Measurements from ENCODE around the gene HIP1.
"Not testable (repeated sequence)": the region's sequence is repeated elsewhere in the genome, so short reads cannot be mapped to it uniquely, and the experiment has no call there.

Gene HIP1

DNA sequence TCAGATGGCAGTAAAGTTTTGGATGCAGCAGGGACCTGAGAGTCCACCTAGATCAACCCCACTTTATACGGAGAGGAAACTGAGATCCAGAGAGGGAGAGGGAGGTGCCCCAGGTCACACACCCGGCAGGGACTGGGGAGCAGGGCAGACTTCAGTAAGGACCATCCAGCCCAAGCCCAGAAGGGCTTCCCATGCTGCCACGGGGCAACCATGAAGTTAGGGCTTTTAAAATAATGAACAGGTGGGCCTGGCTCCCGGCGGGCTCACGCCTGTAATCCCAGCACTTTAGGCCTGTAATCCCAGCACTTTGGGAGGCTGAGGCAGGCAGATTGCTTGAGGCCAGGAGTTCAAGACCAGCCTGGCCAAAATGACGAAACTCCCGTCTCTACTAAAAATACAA, 98.5 kb downstream of the HIP1 start:
- Mint-ChIP-seq H3K4me3 (peak overlapping the region; percentile 79 to 89), H3K27me3 (no peaks in the 10 kb centered on the region), H3K36me3 (peaks cover 0 to 3% of the 10 kb centered on the region in 2 donors), H3K27ac (peak overlapping the region; percentile 71), H3K4me1 (peaks cover 9 to 21% of the 10 kb centered on the region in 2 donors), H3K9me3 (no peaks in the 10 kb centered on the region)
- DNase-seq (no peak), ATAC-seq (replicated peaks) (no peak)

DNA sequence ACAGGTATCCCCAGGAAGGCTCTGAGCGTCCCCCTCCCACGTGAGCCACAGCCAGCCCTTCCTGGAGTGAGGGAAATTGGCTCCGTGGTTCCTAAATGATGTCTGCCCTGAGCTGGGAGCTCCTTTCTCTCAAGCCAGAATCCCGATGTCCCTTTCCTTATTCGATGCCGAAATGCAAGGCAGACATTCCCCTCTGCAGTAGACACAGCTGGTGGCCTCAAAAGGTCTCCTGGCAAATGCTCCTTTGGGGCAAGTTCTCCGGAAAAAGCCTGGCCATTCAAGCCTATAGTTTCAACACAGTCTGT, 98.9 kb downstream of the HIP1 start:
- Mint-ChIP-seq H3K4me3 (peak overlapping the region; percentile 79 to 89), H3K4me1 (peaks cover 9 to 21% of the 10 kb centered on the region in 2 donors), H3K36me3 (peaks cover 0 to 3% of the 10 kb centered on the region in 2 donors), H3K27me3 (no peaks in the 10 kb centered on the region), H3K27ac (peak overlapping the region; percentile 71), H3K9me3 (no peaks in the 10 kb centered on the region)
- DNase-seq: no peak
- no peak for ATAC-seq (replicated peaks)

DNA sequence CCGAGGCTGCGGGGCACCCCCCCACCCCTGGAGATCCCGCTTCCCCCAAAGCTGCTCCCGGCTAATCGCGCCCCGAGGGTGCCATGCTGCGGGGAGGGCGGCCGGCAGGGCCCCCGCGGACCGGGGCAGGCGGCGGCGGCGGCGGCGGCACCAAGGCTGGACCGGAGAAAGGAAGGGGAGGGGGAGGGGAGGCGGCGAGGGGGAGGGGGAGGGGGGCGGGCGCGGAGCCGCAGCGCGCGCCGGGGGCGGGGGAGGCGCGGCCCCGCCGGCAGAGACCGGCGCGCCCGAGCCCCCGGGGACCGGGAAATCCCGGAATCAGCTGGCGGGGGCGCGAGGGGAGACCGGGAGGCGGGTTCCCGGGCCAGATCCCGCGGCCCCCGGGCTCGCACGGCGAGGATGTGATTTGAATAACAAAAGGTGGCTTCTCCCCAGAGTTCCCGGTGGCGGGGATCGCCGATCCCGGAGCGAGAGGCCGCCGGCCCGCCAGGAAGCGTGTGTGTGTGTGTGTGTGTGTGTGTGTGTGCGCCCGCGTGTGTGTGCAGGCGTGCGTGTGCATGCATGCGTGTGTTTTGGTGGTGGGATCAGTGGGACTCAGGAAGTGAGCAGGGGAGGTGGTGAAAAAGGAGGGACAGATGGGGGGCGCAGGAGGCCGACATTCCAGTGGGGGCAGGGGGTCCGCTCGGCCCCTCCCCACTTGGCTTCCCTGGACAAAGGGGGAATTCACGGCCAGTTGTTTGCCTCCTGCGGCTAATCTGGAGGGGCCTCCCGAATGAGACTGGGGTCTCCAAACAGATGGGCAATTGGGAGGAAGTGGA, 99.5 kb downstream of the HIP1 start:
- H3K27ac Mint-ChIP-seq: peak overlapping the region; percentile 70
- peaks cover 9 to 21% of the 10 kb centered on the region in 2 donors for H3K4me1 Mint-ChIP-seq
- DNase-seq: peak; percentile 22
- H3K27me3 Mint-ChIP-seq: no peaks in the 10 kb centered on the region
- ATAC-seq (replicated peaks): peak; percentile 28 to 33
- H3K36me3 Mint-ChIP-seq: peaks cover 0 to 3% of the 10 kb centered on the region in 2 donors
- H3K4me3 Mint-ChIP-seq: peak overlapping the region; percentile 79 to 89
- H3K9me3 Mint-ChIP-seq: no peaks in the 10 kb centered on the region

DNA sequence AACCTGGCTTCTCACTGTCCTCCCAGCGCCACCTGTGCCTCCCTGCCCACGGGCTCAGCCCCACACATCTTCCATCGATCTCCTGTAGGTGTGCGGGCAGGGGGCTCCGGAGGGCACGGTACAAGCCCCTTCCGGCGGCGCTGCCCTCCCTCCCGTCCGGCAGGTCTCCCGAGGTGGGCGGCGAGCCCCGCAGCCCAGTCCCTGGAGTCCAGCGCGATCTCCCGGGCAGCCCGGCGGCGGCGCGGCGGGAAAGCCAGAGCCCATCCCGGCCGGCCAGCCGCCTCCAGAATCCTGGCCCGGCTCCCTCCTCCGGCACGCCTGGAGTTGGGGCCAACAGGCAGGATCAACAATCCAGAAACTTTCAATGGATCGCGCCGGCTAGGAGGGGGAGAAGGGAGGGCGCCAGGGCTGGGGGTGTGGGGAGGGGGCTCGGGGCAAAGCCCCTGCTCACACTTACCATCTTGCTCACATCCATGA, 100.1 kb downstream of the HIP1 start:
- H3K4me3 Mint-ChIP-seq: peak overlapping the region; percentile 48 to 64
- peak in 1 of 2 donors; percentile 22 for ATAC-seq (replicated peaks)
- no peaks in the 10 kb centered on the region for H3K9me3 Mint-ChIP-seq
- H3K36me3 Mint-ChIP-seq: peaks cover 0 to 3% of the 10 kb centered on the region in 2 donors
- peaks cover 9 to 21% of the 10 kb centered on the region in 2 donors for H3K4me1 Mint-ChIP-seq
- no peaks in the 10 kb centered on the region for H3K27me3 Mint-ChIP-seq
- H3K27ac Mint-ChIP-seq: no peak overlapping the region
- DNase-seq: no peak

DNA sequence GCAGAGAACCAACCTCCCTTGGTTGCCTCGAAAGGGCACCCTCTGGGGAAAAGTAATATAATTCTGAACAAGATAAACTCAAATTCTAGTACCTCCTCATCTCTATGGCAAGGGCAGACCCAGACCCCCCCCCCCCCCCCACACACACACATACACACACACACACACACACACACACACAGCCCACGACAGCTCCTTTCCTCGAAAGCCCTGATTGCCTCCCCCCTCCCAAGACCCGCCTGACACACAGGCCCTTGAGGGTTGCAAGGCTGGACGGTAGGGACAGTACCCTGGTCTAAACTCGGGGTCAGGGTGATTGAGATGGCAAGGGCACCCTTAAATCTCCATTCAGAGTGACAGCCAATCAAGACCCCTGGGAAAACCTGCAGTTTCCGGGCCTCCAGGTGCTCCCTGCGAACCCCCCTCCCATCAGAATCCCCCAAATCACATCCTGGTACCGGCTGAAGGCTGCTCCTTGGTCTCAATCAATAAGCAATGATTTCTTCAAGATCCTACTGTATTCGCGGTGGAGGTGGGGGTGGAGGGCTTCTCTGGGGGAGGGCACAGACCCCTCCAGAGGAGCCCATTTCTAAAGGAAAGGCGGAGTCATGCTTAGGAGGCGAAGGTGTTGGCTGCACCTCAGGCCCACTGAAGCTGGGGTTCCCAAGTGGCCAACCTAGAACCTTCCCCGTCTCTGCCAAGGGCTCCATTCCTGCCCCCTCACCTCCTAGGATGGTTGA, 100.7 kb downstream of the HIP1 start:
- peaks cover 0 to 3% of the 10 kb centered on the region in 2 donors for H3K36me3 Mint-ChIP-seq
- peak overlapping the region; percentile 68 for H3K27ac Mint-ChIP-seq
- DNase-seq (no peak), ATAC-seq (replicated peaks) (no peak)
- H3K4me1 Mint-ChIP-seq: peaks cover 9 to 21% of the 10 kb centered on the region in 2 donors
- H3K9me3 Mint-ChIP-seq: no peaks in the 10 kb centered on the region
- peak overlapping the region; percentile 48 to 64 for H3K4me3 Mint-ChIP-seq
- H3K27me3 Mint-ChIP-seq: no peaks in the 10 kb centered on the region

DNA sequence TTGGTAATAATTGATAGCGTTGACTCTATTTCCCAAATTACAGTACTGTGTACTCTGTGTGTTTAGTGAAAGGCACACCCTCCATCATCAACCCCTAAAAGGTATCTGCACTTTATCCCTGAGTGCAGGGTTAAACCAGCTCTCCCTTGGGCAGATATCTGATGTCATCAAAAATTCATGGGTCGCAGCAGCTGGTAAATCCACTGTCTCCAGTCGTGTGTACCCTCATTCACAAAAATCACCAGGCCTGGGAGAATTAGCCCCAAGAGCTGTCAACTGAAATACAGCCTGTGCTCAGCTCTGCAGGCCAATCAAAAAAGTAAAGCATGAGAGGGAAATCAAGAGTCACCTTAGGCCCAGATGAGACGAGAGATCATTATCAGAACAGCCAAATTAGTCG, 103.7 kb downstream of the HIP1 start:
- no peaks in the 10 kb centered on the region for H3K36me3 Mint-ChIP-seq
- H3K4me1 Mint-ChIP-seq: peaks cover 11 to 21% of the 10 kb centered on the region in 2 donors
- no peak overlapping the region for H3K4me3 Mint-ChIP-seq
- DNase-seq (no peak), ATAC-seq (replicated peaks) (no peak)
- no peaks in the 10 kb centered on the region for H3K9me3 Mint-ChIP-seq
- no peaks in the 10 kb centered on the region for H3K27me3 Mint-ChIP-seq
- H3K27ac Mint-ChIP-seq: no peak overlapping the region

DNA sequence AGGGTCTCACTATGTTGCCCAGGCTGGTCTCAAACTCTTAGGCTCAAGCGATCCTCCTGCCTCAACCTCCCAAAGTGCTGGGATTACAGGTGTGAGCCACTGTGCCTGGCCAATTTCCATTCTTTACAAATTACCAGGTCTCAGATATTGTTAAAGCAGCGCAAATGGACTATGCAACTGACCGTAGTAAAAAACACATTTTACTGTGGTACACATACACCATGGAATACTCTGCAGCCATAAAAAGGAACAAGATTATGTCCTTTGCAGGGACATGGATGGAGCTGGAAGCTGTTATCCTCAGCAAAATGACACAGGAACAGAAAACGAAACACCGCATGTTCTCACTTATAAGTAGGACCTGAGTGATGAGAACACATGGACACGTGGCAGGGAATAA, 106.2 kb downstream of the HIP1 start:
- H3K36me3 Mint-ChIP-seq; H3K27ac Mint-ChIP-seq; H3K4me3 Mint-ChIP-seq; H3K27me3 Mint-ChIP-seq; H3K9me3 Mint-ChIP-seq; ATAC-seq (replicated peaks); DNase-seq: not testable (repeated sequence)
- peaks cover 6 to 14% of the 10 kb centered on the region in 2 donors for H3K4me1 Mint-ChIP-seq

DNA sequence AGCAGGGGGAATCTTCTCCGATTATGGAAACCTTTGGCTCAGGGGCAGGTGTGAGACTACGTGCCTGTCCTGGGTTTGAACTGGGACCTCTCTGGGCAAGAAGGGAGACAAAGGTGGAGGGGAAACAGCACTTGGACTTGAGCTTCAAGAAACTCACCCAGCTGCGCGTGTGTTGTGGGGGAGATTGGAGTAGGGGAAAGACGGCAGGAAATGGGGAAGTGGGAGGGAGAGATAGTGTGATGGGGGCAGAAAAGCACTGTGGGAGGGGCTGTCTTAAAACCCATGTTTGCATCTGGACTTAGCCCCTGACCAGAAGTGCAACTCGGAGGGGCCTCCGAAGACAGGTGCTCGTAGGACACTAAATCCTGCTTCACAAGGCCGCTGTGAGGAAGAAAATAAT, 107.0 kb downstream of the HIP1 start:
- no peak overlapping the region for H3K27ac Mint-ChIP-seq

DNA sequence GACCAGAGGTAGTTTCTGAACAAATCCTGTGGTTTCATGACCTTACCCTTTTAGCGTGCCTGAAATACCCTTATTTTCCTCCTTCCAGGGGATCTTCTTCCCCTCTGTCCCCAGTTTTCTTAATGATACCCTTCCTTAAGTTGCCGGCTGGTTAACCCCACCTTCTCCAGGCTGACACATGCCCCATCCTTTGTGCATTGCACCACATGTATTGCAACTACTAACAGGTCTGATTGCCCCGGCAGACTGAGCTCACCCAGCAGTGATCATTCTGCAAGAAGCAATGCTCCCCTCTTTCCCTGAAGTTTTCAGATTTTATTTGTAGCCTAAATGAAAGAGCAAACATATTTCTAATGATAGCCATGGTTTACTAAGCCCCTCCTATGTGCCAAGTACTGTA, 108.2 kb downstream of the HIP1 start:
- H3K4me3 Mint-ChIP-seq: no peak overlapping the region
- no peaks in the 10 kb centered on the region for H3K27me3 Mint-ChIP-seq
- no peak for ATAC-seq (replicated peaks)
- peaks cover 5 to 8% of the 10 kb centered on the region in 2 donors for H3K36me3 Mint-ChIP-seq
- no peak overlapping the region for H3K27ac Mint-ChIP-seq
- H3K4me1 Mint-ChIP-seq: peaks cover 6 to 14% of the 10 kb centered on the region in 2 donors
- peaks cover 0 to 5% of the 10 kb centered on the region in 2 donors for H3K9me3 Mint-ChIP-seq
- no peak for DNase-seq

More for the DNA sequence above, 107.0 kb downstream of the HIP1 start:
- H3K9me3 Mint-ChIP-seq: peaks cover 0 to 3% of the 10 kb centered on the region in 2 donors
- no peak for ATAC-seq (replicated peaks)
- DNase-seq: no peak
- peaks cover 5 to 8% of the 10 kb centered on the region in 2 donors for H3K36me3 Mint-ChIP-seq
- peaks cover 6 to 14% of the 10 kb centered on the region in 2 donors for H3K4me1 Mint-ChIP-seq
- H3K4me3 Mint-ChIP-seq: no peak overlapping the region
- H3K27me3 Mint-ChIP-seq: no peaks in the 10 kb centered on the region

DNA sequence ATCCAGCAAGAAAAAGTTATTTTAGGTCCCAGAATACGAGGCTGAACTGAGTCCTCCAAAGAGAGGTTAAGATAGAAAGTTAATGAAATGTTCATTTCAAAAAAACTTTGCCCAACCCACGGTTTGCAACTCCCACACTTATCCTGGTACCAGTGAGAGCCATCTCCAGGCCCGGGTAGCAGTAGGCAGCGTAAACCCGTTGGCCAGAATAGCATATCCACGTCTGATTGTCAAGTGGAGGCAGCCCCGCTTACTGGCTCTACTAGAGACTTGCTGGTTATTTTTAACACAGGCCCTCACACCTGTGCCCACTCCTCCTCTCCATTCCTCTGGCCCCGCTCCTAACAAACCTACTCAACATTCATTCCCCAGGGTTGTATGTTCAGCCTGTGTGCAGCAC, 109.7 kb downstream of the HIP1 start:
- DNase-seq (no peak), ATAC-seq (replicated peaks) (no peak)
- Mint-ChIP-seq H3K27me3 (no peaks in the 10 kb centered on the region), H3K27ac (no peak overlapping the region), H3K36me3 (peaks cover 5 to 8% of the 10 kb centered on the region in 2 donors), H3K9me3 (peaks cover 0 to 7% of the 10 kb centered on the region in 2 donors), H3K4me3 (no peak overlapping the region), H3K4me1 (peaks cover 9 to 22% of the 10 kb centered on the region in 2 donors)

DNA sequence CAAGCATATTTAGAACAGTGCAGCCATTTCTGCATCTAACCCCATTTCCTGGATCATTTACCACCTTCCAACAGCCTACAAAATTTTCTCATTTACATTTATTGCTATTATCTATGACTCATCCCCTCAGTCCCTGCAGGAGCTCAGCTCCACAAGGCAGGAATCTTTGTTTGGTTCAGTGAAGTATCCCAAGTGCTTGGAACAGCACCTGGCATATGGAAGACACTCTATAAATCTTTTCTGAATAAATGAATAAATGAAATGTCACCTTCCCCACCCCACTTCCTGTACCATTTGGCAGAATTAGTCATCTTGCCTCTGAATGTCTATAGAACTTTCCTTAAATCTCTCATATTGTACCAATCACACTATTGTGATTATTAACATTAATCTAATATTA, 110.7 kb downstream of the HIP1 start:
- peaks cover 5 to 8% of the 10 kb centered on the region in 2 donors for H3K36me3 Mint-ChIP-seq
- DNase-seq (no peak), ATAC-seq (replicated peaks) (no peak)
- H3K27me3 Mint-ChIP-seq: no peaks in the 10 kb centered on the region
- H3K4me1 Mint-ChIP-seq: peaks cover 17 to 32% of the 10 kb centered on the region in 2 donors
- no peak overlapping the region for H3K4me3 Mint-ChIP-seq
- no peak overlapping the region for H3K27ac Mint-ChIP-seq
- H3K9me3 Mint-ChIP-seq: peaks cover 0 to 7% of the 10 kb centered on the region in 2 donors

DNA sequence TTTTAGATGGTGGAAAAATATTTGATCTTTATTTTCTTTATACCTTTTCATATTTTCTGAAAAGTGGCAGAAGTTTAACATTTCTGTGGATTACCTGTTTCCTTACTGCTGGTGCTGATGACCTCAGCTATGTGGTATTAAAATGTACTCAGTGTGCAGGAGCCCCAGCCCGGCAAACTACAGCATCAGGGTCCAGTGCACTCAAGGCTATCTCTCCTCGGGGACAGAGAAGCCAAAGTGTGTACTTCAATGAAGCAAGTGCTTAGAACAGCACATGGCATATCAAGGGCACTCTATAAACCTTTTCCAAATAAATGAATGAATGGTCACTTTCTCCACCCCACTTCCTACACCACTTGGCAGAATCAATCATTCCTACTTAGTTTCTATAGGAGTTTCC, 111.8 kb downstream of the HIP1 start:
- ATAC-seq (replicated peaks): no peak
- Mint-ChIP-seq H3K4me1 (peaks cover 17 to 38% of the 10 kb centered on the region in 2 donors), H3K4me3 (no peak overlapping the region), H3K27ac (no peak overlapping the region), H3K9me3 (peaks cover 0 to 7% of the 10 kb centered on the region in 2 donors), H3K36me3 (peaks cover 5 to 8% of the 10 kb centered on the region in 2 donors), H3K27me3 (no peaks in the 10 kb centered on the region)
- no peak for DNase-seq

DNA sequence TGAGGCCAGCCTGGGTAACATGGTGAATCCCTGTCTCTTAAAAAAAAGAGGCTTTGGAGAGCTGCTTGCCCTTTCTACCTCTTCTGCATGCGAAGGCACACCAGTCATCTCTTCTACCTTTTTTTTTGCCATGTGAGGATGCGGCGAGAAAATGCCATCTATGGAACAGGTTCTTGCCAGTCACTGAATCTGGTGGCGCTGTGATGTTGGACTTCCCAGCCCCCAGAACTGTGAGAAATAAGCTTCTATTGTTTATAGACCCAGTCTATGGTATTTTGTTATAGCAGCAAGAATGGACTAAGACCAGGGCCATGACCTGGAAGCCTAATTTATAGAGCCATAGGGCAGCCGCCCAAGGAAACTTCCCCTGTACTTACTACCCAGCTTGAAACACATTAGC, 112.9 kb downstream of the HIP1 start:
- no peak for ATAC-seq (replicated peaks)
- H3K27me3 Mint-ChIP-seq: no peaks in the 10 kb centered on the region
- H3K36me3 Mint-ChIP-seq: peaks cover 5 to 13% of the 10 kb centered on the region in 2 donors

DNA sequence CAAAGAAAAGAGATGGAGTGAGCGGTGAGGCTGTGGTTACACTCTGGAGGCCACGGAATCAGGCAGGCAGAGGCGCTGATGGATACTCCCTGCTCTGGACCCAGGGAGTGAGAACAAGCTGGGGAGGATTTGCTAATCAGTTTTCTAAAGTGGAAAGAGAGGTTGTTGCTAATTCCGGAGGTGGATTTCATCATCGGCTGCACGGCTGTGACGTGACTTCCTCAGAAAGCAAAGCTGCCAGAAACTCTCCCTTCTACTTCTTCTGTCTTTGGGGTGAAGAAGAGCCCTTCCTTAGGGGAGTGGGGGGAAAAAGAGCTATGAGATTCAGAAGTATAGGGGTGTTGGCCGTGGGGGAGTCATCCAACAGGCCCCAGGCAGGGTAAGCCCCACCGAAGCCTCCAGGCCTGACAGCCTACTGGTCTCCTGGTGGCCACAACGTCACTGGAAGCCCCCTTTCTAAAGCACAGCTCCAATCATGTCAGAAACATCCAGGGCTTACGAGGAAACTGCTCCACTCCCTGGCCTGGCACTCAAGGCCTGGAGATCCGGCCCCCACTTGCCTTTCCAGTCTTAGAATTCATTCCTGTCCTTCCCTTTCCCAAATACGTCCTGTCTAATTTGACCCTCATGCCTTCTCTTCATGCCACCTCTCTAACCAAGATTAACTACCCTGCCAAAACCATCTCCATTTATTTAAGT, 114.5 kb downstream of the HIP1 start:
- Mint-ChIP-seq H3K4me1 (peaks cover 29 to 56% of the 10 kb centered on the region in 2 donors), H3K27ac (peak overlapping the region; percentile 84), H3K27me3 (no peaks in the 10 kb centered on the region), H3K9me3 (peaks cover 3 to 10% of the 10 kb centered on the region in 2 donors), H3K36me3 (peaks cover 5 to 13% of the 10 kb centered on the region in 2 donors), H3K4me3 (no peak overlapping the region)
- no peak for DNase-seq
- ATAC-seq (replicated peaks): peak in 1 of 2 donors; percentile 12

More for the DNA sequence above, 112.9 kb downstream of the HIP1 start:
- no peak overlapping the region for H3K27ac Mint-ChIP-seq
- H3K9me3 Mint-ChIP-seq: peaks cover 3 to 10% of the 10 kb centered on the region in 2 donors
- peaks cover 17 to 42% of the 10 kb centered on the region in 2 donors for H3K4me1 Mint-ChIP-seq
- H3K4me3 Mint-ChIP-seq: no peak overlapping the region
- DNase-seq: no peak
